HS-5 (cell line): ENCODE data around the gene SPIRE2.
"Not testable (repeated sequence)": the region's sequence is repeated elsewhere in the genome, so short reads cannot be mapped to it uniquely, and the experiment has no call there.

Experiments
- DNase-seq: peaks from one replicate; pipeline ENCODE4 v3.0.0-alpha.2; 2012; ENCODE audit warnings: low read depth

Gene SPIRE2

GRCh38 chr16:89898201-89898967 lies 70.1 kb downstream of the SPIRE2 start:
- DNase-seq, result no peak

DNA sequence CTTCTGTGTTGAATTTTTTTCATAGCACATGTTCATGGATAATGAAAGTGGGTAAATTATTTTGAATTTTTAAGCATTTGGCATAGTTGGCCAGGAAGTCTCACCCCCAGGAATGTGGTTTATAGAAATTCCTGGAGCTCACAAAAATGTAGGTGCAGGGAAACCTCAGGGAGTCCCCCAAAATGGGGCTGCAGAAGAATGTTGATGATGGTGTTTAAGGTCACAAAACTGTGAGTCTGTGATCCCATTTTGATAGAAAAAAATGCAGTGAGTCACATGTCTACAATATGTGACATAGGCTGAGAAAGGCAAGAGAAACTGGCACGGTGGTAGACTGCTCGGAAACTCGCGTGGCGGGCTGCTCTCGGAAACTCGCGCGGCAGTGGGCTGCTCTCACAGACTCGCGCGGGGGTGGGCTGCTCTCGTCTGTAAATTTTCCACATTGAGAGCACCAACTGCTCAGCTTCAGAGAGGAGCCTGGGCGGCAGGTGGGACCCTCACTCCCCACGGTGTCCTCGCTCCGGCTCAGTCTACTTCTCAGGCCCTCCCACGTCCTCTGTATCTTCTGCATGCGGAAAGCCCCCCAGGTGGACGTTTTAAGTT lies 71.7 kb downstream of the SPIRE2 start:
- DNase-seq, result no peak

GRCh38 chr16:89900885-89901284 lies 72.6 kb downstream of the SPIRE2 start:
- DNase-seq, result no peak

DNA sequence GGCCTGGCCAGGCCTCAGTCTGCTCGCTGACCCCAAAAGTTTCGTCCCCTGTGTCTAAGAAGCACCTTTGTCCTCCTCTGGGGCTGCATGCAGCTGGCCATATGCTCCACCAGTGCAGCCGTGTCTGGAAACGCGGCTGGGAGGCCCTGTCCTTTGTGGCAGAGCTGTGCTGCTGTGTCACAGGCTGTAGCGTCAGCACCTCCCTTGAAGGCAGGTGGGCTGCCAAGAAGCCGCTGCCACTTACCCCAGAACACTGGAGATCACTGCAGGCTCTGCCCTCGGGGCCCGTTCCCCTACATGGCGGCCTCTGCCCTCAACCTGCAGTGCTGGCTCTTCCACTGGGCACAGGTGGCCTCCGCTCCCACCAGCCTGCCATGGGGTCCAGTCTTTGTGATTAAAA lies 74.7 kb downstream of the SPIRE2 start:
- no peak for DNase-seq

DNA sequence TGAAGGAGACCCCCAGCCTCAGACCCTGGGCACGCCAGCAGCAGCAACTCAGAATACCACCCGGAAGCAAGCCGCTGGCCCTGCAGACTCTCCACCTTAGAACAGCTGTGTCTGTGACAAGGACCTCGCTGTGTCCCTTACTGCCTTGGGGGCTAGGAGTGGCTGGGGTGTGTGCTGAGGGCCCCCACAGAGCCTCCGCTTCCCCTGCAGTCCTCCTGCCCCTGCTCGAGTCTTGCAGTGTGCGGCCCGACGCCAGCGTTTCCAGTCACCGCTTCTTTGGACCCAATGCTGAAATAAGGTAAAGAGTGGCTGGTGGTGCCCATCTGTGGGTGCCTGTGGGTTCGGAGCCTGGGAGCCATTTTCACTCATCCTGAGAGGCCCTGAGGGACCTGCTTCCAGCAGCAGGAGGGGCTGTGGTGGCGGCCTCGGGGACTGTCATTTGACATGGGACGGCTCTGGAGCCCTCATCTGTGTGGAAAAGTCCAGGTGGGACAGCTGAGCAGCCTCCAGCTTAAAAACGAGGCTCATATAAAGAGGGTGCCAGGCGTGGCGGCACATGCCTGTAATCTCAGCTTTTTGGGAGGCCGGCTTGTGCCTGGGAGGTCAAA lies 75.7 kb downstream of the SPIRE2 start:
- no peak for DNase-seq

- no peak for DNase-seq
These were observed 76.6 kb downstream of the SPIRE2 start for GRCh38 chr16:89904606-89905510.

GRCh38 chr16:89905511-89906139 lies 77.3 kb downstream of the SPIRE2 start:
- DNase-seq, result no peak

- no peak for DNase-seq
These were observed 78.1 kb downstream of the SPIRE2 start for GRCh38 chr16:89906140-89907025.

DNA sequence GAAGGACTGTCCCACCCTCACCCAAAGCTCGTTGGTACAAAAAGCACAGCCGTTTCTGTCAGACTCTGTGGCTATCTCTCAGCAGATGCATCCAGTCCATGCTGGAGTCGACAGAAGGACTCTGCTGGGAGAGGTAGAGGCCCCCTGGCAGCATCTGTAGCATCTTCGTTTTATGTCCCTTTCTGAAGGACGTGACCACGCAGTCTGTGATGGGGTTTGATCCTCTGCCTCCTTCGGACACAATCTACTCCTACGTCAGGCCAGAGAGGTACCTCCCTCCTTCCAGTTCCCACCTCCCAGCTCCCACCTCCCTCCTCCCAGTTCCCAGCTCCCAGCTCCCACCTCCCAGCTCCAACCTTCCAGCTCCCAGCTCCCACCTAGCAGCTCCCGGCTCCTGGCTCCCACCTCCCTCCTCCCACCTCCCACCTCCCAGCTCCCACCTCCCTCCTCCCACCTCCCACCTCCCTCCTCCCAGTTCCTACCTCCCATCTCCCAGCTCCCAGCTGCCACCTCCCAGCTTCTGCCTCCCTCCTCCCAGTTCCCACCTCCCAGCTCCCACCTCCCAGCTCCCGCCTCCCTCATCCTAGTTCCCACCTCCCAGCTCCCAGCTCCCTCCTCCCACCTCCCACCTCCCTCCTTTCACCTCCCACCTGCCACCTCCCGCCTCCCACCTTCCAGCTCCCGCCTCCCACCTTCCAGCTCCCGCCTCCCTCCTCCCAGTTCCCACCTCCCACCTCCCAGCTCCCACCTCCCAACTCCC lies 79.0 kb downstream of the SPIRE2 start:
- no peak for DNase-seq

GRCh38 chr16:89908236-89908635 lies 80.0 kb downstream of the SPIRE2 start:
- no peak for DNase-seq

GRCh38 chr16:89909777-89910716 lies 81.8 kb downstream of the SPIRE2 start:
- no peak for DNase-seq

DNA sequence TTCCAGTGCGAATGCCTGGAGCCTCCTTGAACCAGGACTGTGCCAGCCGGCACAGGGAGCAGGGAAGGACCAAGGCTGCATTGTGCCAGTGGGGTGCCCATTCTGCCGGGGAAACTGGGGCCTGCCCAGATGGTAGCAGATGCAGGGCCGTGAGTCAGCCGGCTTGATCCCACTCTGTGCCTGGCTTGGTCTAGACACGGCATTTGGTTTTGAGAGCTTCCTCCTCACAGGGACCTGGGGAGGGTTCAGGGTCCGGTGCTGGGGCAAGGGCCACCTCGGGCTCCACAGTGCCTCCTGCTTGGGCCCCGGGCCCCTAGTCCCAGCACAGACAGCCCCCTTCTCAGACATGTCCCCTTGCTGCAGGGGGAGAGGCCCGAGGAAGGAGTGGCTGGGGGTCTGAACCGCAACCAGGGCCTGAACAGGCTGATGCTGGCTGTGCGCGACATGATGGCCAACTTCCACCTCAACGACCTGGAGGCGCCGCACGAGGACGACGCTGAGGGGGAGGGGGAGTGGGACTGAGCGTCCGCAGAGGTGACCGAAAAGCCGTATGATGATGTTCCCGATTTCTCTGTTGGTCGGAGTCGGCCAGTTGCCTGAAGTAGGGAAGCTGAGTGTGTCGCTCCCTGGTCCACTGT lies 82.6 kb downstream of the SPIRE2 start:
- DNase-seq, result no peak

GRCh38 chr16:89911375-89911774 lies 83.1 kb downstream of the SPIRE2 start:
- DNase-seq, result no peak

DNA sequence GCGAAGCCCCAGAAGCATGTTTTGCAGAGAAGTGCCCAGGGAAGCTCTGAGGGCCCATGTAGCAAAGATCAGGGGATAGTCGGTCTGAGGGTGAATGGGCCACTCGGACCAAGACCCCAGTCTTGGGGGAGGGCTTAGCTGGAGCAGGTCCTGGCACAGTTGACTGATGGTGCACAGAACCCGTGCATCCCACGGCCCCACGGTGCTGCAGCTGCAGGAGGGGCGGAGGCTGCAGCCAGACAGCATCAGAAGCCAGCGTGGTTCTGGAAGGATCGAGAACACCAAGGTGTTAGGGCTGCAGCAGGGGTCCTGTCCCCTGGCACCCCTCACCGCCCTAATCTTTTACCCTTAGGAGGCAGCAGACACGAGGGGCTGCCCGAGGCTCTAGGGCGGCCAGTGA lies 83.9 kb downstream of the SPIRE2 start:
- no peak for DNase-seq

- no peak for DNase-seq
These were observed 84.4 kb downstream of the SPIRE2 start for GRCh38 chr16:89912627-89913026.

DNA sequence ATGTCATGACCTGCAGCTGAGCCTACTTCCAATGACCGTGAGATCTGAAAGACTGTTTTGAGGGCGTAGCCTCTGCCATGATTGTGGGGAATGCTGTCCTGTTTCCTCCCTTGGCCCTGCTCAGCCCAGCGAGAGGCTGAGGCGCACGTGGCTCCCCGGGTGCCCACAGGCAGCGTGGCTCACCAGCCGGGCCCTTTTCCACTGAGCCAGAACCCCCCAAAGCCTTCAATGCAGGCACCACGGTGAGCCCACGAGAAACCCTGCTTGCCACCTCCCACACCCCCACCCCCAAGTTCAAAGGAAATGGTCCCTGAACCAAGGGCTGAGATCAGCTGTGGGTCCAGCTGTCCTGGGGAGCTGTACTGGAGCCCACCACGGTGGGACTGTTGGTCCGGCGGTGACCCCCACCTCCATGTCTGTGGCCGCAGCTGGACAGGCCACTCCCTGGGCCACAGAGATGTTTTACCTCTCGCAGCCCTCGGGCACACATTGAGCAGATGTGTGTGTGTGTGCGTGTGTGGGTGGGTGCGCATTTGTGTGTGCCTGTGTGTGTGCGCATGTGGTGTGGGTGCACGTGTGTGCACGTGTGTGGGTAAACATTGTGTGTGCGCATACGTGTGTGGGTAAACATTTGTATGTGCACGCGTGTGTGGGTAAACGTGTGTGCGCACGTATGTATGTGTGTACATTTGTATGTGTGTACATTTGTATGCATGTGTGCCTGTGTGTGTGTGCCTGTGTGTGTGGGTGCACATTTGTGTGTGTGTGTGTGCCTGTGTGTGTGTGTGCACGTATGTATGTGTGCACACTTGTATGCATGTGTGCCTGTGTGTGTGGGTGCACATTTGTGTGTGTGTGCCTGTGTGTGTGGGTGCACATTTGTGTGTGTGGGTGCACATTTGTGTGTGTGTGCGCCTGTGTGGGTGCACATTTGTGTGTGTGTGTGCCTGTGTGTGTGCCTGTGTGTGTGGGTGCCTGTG lies 85.4 kb downstream of the SPIRE2 start:
- no peak for DNase-seq

DNA sequence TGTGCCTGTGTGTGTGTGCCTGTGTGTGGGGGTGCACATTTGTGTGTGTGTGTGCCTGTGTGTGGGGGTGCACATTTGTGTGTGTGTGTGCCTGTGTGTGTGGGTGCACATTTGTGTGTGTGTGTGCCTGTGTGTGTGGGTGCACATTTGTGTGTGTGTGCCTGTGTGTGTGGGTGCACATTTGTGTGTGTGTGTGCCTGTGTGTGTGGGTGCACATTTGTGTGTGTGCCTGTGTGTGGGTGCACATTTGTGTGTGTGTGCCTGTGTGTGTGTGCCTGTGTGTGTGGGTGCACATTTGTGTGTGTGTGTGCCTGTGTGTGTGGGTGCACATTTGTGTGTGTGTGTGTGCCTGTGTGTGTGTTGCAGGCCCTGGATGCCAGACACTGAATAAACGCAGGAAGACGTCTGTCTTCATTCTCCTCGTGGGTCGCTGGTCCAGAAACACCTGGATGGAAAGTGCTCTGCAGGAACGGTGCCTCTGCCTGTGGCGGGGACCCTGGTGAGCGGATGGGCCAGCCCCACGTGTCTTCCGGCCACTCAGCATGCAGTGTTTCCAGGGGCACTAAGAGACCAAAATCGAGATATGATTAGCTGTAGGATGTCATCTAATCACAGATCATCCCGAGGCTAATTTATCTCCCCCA lies 86.5 kb downstream of the SPIRE2 start:
- not testable (repeated sequence) for DNase-seq
